IMR-90 (cell line): ENCODE results near the gene AMZ1.

Experiments
- CEBPB ChIP-seq: IDR thresholded peaks from 2 replicates; pipeline ENCODE4 v1.6.1; 2012; ENCODE audit warnings: low read depth, low read length, improper control_type of control experiment
- CTCF ChIP-seq: conservative IDR thresholded peaks from 2 replicates; pipeline ENCODE4 v1.5.1; 2012; ENCODE audit warnings: mild to moderate bottlenecking, low read depth, low read length, improper control_type of control experiment
- MAZ ChIP-seq: IDR thresholded peaks from 2 replicates; pipeline ENCODE4 v1.6.1; 2012; ENCODE audit warnings: low read depth, mild to moderate bottlenecking, low read length, improper control_type of control experiment, moderate library complexity, borderline replicate concordance
- NFE2L2 ChIP-seq: fragments of 150-350 bp; IDR thresholded peaks from 2 replicates; pipeline ENCODE4 v1.6.1; 2016; ENCODE audit warnings: low read depth, mild to moderate bottlenecking, low read length
- POLR2A ChIP-seq: IDR thresholded peaks from 2 replicates; pipeline ENCODE4 v1.6.1; 2012; ENCODE audit warnings: mild to moderate bottlenecking, low read depth, low read length
- RAD21 ChIP-seq: IDR thresholded peaks from 2 replicates; pipeline ENCODE4 v1.6.1; 2012; ENCODE audit warnings: low read length, improper control_type of control experiment
- USF2 ChIP-seq: fragments of 150-350 bp; IDR thresholded peaks from 2 replicates; pipeline ENCODE4 v1.6.1; 2017; ENCODE audit warnings: mild to moderate bottlenecking, antibody characterized with exemption, low read length, low read depth

- TF ChIP-seq CTCF (no peak), POLR2A (no peak), CEBPB (no peak), USF2 (no peak), NFE2L2 (no peak), MAZ (no peak), RAD21 (no peak)
These were observed 24.7 kb upstream of the AMZ1 start for GRCh38 chr7:2663121-2663886.
